ENCODE results near the gene CD63.

- TF ChIP-seq CTCF (IDR thresholded peaks at IDR 0.05) (no peak), POLR2A (IDR thresholded peaks at IDR 0.05) (no peak), POLR2AphosphoS5 (IDR thresholded peaks at IDR 0.05) (no peak), EP300 (IDR thresholded peaks at IDR 0.05) (no peak)
Observed at GRCh38 chr12:55743406-55744339, 14.9 kb upstream of the CD63 start.

Data from stomach (tissue), 4 donors.